ENCODE measurements around the gene PCSK4.

PCSK4 gene

GRCh38 chr19:1494115-1494815 lies 4.1 kb upstream of the PCSK4 start:
- Histone ChIP-seq H3K4me2 (no peak overlapping the region), H3K27ac (no peak overlapping the region), H3K4me1 (ENCODE audit: low read depth, poor library complexity, severe bottlenecking) (peaks cover 4% of the 10 kb centered on the region), H3K36me3 (ENCODE audit: insufficient read depth) (no peaks in the 10 kb centered on the region), H3K4me3 (IDR thresholded peaks at IDR 0.05; ENCODE audit: insufficient read depth, low read depth, low read length) (no peak overlapping the region), H3K79me2 (ENCODE audit: insufficient read depth, low read depth) (no peaks in the 10 kb centered on the region), H3K9ac (no peak overlapping the region), H2AFZ (ENCODE audit: low read depth) (no peak overlapping the region), H4K20me1 (ENCODE audit: insufficient read depth) (no peaks in the 10 kb centered on the region), H3K27me3 (ENCODE audit: insufficient read depth, low read depth) (peaks cover 72% of the 10 kb centered on the region)
- no peak for TF ChIP-seq CTCF (conservative IDR thresholded peaks at IDR 0.05; ENCODE audit: low read depth, low read length)

GRCh38 chr19:1492474-1493006 lies 2.4 kb upstream of the PCSK4 start:
- no peaks in the 10 kb centered on the region for H3K79me2 ChIP-seq (ENCODE audit: insufficient read depth, low read depth)
- no peak overlapping the region for H3K4me2 ChIP-seq
- no peak overlapping the region for H2AFZ ChIP-seq (ENCODE audit: low read depth)
- no peak for TF ChIP-seq CTCF (conservative IDR thresholded peaks at IDR 0.05; ENCODE audit: low read depth, low read length)
- H3K4me1 ChIP-seq (ENCODE audit: low read depth, poor library complexity, severe bottlenecking): peaks cover 7% of the 10 kb centered on the region
- H3K9ac ChIP-seq: no peak overlapping the region
- no peak overlapping the region for H3K27ac ChIP-seq
- H3K27me3 ChIP-seq (ENCODE audit: insufficient read depth, low read depth): peaks cover 70% of the 10 kb centered on the region
- H3K36me3 ChIP-seq (ENCODE audit: insufficient read depth): no peaks in the 10 kb centered on the region
- H3K4me3 ChIP-seq (IDR thresholded peaks at IDR 0.05; ENCODE audit: insufficient read depth, low read depth, low read length): no peak overlapping the region
- no peaks in the 10 kb centered on the region for H4K20me1 ChIP-seq (ENCODE audit: insufficient read depth)

DNA sequence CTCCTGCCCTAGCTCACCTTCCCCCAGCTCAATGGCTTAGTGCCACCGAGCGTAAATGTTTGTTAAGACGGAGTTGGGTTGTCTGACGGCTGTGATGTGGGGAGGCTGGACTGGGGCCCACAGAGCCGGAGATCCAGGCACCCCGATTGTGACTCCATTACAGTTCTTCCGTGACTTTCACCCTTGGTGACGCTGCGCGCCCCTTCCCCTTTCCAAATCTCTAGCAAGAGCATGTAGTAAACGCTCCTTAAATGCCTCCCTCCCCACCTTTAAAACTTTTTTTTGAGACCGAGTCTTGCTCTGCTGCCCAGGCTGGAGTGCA lies 1.7 kb upstream of the PCSK4 start:
- H3K9ac ChIP-seq: no peak overlapping the region
- H3K36me3 ChIP-seq (ENCODE audit: insufficient read depth): no peaks in the 10 kb centered on the region
- H4K20me1 ChIP-seq (ENCODE audit: insufficient read depth): no peaks in the 10 kb centered on the region
- H3K27ac ChIP-seq: no peak overlapping the region
- no peak overlapping the region for H3K4me3 ChIP-seq (IDR thresholded peaks at IDR 0.05; ENCODE audit: insufficient read depth, low read depth, low read length)
- no peak for TF ChIP-seq CTCF (conservative IDR thresholded peaks at IDR 0.05; ENCODE audit: low read depth, low read length)
- peaks cover 67% of the 10 kb centered on the region for H3K27me3 ChIP-seq (ENCODE audit: insufficient read depth, low read depth)
- H3K4me2 ChIP-seq: no peak overlapping the region
- no peak overlapping the region for H2AFZ ChIP-seq (ENCODE audit: low read depth)
- no peaks in the 10 kb centered on the region for H3K79me2 ChIP-seq (ENCODE audit: insufficient read depth, low read depth)
- H3K4me1 ChIP-seq (ENCODE audit: low read depth, poor library complexity, severe bottlenecking): peaks cover 7% of the 10 kb centered on the region

DNA sequence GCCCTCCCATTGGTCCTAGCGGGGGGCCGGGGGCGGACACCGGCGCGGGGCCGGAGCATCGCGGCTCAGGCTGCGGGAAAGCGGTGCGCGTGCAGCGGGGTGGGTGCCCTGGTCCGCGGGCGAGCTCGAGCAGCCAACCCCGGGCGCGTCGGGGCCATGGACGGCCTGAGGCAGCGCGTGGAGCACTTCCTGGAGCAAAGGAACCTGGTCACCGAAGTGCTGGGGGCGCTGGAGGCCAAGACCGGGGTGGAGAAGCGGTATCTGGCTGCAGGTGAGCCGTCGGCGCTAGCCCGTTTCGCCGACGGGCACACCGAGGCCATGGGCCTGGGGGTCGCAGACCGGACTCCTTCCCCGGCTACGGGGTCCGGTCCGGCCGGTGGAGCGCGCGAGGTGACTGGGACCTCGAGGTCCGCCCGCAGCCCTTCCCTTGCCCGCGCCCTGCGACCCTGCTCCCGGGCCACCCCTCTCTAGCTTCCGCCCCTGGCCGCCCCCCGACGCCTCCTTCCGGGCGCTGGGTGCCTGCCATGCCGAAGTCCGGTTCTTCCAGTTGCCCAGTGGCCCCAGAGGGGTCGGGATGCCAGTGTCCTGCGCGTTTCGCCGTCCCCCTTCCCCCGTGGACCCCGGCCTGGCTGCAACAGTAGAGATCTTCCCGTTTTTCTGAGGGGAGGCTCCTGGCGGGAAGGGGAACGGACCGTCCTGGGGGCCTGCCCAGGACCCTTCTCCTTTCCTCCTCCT lies 1.1 kb upstream of the PCSK4 start, which contains the start of gene REEP6:
REEP6 (plus strand) TSS at position 68 of the 735 bp plus-strand sequence; CDS start at position 157, 89 bp downstream.
- H3K4me1 ChIP-seq (ENCODE audit: low read depth, poor library complexity, severe bottlenecking): peaks cover 7% of the 10 kb centered on the region
- H3K27ac ChIP-seq: no peak within 1 kb of the TSS
- peaks cover 62% of the 10 kb centered on the region for H3K27me3 ChIP-seq (ENCODE audit: insufficient read depth, low read depth)
- no peak within 1 kb of the TSS; the same call in 1 of the 2 replicates for H3K9ac ChIP-seq
- H3K79me2 ChIP-seq (ENCODE audit: insufficient read depth, low read depth): no peaks in the 10 kb centered on the region
- H4K20me1 ChIP-seq (ENCODE audit: insufficient read depth): no peaks in the 10 kb centered on the region
- peak within 1 kb of the TSS; percentile 94 for H2AFZ ChIP-seq (ENCODE audit: low read depth)
- no peak within 1 kb of the TSS for H3K4me3 ChIP-seq (IDR thresholded peaks at IDR 0.05; ENCODE audit: insufficient read depth, low read depth, low read length)
- peak within 1 kb of the TSS; percentile 93 for H3K4me2 ChIP-seq
- TF ChIP-seq CTCF (conservative IDR thresholded peaks at IDR 0.05; ENCODE audit: low read depth, low read length): no peak
- no peaks in the 10 kb centered on the region for H3K36me3 ChIP-seq (ENCODE audit: insufficient read depth)
